Neural cell (in vitro differentiated cells): ENCODE measurements around the gene DDX1.

ENCODE experiments used
- EP300 ChIP-seq: fragments of 450-650 bp; conservative IDR thresholded peaks from 2 replicates; pipeline ENCODE4 v1.6.1; 2014; ENCODE audit warnings: antibody characterized with exemption, mild to moderate bottlenecking, moderate library complexity; ENCODE audit not compliant: poor library complexity, severe bottlenecking
- EZH2 ChIP-seq: fragments of 200-600, 300-800 bp; shearing (Covaris generic), sonication (generic); IDR thresholded peaks from 2 replicates; pipeline ENCODE4 v1.6.1; 2014; ENCODE audit warnings: antibody characterized with exemption, low read length, borderline replicate concordance, mild to moderate bottlenecking; ENCODE audit not compliant: insufficient read depth, poor library complexity, severe bottlenecking
- MXI1 ChIP-seq: fragments of 450-650 bp; conservative IDR thresholded peaks from 2 replicates; pipeline ENCODE4 v1.6.1; 2014; ENCODE audit warnings: antibody characterized with exemption, mild to moderate bottlenecking; ENCODE audit not compliant: poor library complexity, severe bottlenecking
- POLR2AphosphoS5 ChIP-seq: IDR thresholded peaks from 2 replicates; pipeline ENCODE4 v1.6.1; 2012
- RAD21 ChIP-seq: fragments of 450-650 bp; conservative IDR thresholded peaks from 2 replicates; pipeline ENCODE4 v1.6.1; 2014; ENCODE audit warnings: antibody characterized with exemption, mild to moderate bottlenecking, moderate library complexity
- TAF1 ChIP-seq: IDR thresholded peaks from 2 replicates; pipeline ENCODE4 v1.6.1; 2012; ENCODE audit warnings: low read depth
- TF ChIP-seq, protein P1 (sequence below): fragments of 450-650 bp; IDR thresholded peaks from 2 replicates; pipeline ENCODE4 v1.5.1; 2014; ENCODE audit warnings: antibody characterized with exemption, mild to moderate bottlenecking, moderate library complexity; ENCODE audit not compliant: poor library complexity, severe bottlenecking
- TF ChIP-seq, protein P2 (sequence below): IDR thresholded peaks from 2 replicates; pipeline ENCODE4 v1.6.1; 2012; ENCODE audit warnings: borderline replicate concordance

GRCh38 chr2:15652252-15652651 lies 60.6 kb downstream of the DDX1 start:
- TF ChIP-seq RAD21 (no peak), EP300 (no peak), MXI1 (no peak), EZH2 (no peak), POLR2AphosphoS5 (no peak), TAF1 (no peak)
- TF ChIP-seq, protein P1, sequence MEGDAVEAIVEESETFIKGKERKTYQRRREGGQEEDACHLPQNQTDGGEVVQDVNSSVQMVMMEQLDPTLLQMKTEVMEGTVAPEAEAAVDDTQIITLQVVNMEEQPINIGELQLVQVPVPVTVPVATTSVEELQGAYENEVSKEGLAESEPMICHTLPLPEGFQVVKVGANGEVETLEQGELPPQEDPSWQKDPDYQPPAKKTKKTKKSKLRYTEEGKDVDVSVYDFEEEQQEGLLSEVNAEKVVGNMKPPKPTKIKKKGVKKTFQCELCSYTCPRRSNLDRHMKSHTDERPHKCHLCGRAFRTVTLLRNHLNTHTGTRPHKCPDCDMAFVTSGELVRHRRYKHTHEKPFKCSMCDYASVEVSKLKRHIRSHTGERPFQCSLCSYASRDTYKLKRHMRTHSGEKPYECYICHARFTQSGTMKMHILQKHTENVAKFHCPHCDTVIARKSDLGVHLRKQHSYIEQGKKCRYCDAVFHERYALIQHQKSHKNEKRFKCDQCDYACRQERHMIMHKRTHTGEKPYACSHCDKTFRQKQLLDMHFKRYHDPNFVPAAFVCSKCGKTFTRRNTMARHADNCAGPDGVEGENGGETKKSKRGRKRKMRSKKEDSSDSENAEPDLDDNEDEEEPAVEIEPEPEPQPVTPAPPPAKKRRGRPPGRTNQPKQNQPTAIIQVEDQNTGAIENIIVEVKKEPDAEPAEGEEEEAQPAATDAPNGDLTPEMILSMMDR, result no peak
- TF ChIP-seq, protein P2, sequence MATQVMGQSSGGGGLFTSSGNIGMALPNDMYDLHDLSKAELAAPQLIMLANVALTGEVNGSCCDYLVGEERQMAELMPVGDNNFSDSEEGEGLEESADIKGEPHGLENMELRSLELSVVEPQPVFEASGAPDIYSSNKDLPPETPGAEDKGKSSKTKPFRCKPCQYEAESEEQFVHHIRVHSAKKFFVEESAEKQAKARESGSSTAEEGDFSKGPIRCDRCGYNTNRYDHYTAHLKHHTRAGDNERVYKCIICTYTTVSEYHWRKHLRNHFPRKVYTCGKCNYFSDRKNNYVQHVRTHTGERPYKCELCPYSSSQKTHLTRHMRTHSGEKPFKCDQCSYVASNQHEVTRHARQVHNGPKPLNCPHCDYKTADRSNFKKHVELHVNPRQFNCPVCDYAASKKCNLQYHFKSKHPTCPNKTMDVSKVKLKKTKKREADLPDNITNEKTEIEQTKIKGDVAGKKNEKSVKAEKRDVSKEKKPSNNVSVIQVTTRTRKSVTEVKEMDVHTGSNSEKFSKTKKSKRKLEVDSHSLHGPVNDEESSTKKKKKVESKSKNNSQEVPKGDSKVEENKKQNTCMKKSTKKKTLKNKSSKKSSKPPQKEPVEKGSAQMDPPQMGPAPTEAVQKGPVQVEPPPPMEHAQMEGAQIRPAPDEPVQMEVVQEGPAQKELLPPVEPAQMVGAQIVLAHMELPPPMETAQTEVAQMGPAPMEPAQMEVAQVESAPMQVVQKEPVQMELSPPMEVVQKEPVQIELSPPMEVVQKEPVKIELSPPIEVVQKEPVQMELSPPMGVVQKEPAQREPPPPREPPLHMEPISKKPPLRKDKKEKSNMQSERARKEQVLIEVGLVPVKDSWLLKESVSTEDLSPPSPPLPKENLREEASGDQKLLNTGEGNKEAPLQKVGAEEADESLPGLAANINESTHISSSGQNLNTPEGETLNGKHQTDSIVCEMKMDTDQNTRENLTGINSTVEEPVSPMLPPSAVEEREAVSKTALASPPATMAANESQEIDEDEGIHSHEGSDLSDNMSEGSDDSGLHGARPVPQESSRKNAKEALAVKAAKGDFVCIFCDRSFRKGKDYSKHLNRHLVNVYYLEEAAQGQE, result no peak
